Activated CD8-positive, alpha-beta memory T cell treated with anti-CD3 and anti-CD28 coated beads, Interleukin-2, amount 10 ng/mL, durations not matched to agents 7 days and 5 days (primary cell): ENCODE measurements around the gene RAI2. TPM values are rescaled to one million over a fixed set of nuclear protein-coding genes. Genes with fewer than 3 reads are reported as not detected.

Experiments
- ATAC-seq: fragments of 150-1000 bp; cut with Tn5 transposase; one replicate; pipeline ENCODE4 v1.10.0; 2021; ENCODE audit warnings: moderate library complexity
- CTCF ChIA-PET: fragments of 350-600 bp; sonication (Branson Sonifier 250); formaldehyde crosslinking; loops from one replicate; lab custom pipeline; 2021; ENCODE audit warnings: antibody characterized with exemption; lab: Charles Lee
- DNase-seq: peaks from one replicate; pipeline ENCODE4 v3.0.0-alpha.2; 2020
- H3K27ac Mint-ChIP-seq: one replicate; pipeline ENCODE4 v1.8.0; 2021; ENCODE audit warnings: mild to moderate bottlenecking, mixed read lengths
- H3K27me3 Mint-ChIP-seq: one replicate; pipeline ENCODE4 v1.8.0; 2021; ENCODE audit warnings: mixed read lengths
- H3K36me3 Mint-ChIP-seq: one replicate; pipeline ENCODE4 v1.8.0; 2021; ENCODE audit warnings: mild to moderate bottlenecking, mixed read lengths
- H3K4me1 Mint-ChIP-seq: one replicate; pipeline ENCODE4 v1.8.0; 2021; ENCODE audit warnings: mixed read lengths
- H3K4me3 Mint-ChIP-seq: one replicate; pipeline ENCODE4 v1.8.0; 2021; ENCODE audit warnings: mild to moderate bottlenecking, moderate library complexity, mixed read lengths
- H3K9me3 Mint-ChIP-seq: one replicate; pipeline ENCODE4 v1.8.0; 2022; ENCODE audit warnings: low read depth, mixed read lengths
- total RNA-seq, 2 experiments: library from RNA; stranded (reverse); gene quantifications; one replicate each; pipeline ENCODE4 v1.2.3, GENCODE V29; 2021

Gene RAI2
- total RNA-seq, 2 experiments from 2014 or later: 0.33 TPM; not detected in 1

GRCh38 chrX:17818726-17819125, 42.4 kb downstream of the RAI2 start:
- Mint-ChIP-seq H3K4me3 (no peak overlapping the region), H3K4me1 (no peaks in the 10 kb centered on the region), H3K27me3 (no peaks in the 10 kb centered on the region), H3K36me3 (no peaks in the 10 kb centered on the region), H3K27ac (no peak overlapping the region), H3K9me3 (no peaks in the 10 kb centered on the region)
- ATAC-seq (no peak), DNase-seq (no peak)
- CTCF ChIA-PET: no interaction called here

GRCh38 chrX:17817251-17817650, 43.8 kb downstream of the RAI2 start:
- Mint-ChIP-seq H3K4me1 (no peaks in the 10 kb centered on the region), H3K9me3 (no peaks in the 10 kb centered on the region), H3K27me3 (no peaks in the 10 kb centered on the region), H3K36me3 (no peaks in the 10 kb centered on the region), H3K4me3 (no peak overlapping the region), H3K27ac (no peak overlapping the region)
- DNase-seq (no peak), ATAC-seq (no peak)
- CTCF ChIA-PET: no interaction called here

- DNase-seq: no peak
- CTCF ChIA-PET: no interaction called here
These were observed 46.5 kb downstream of the RAI2 start for GRCh38 chrX:17814557-17814956.

GRCh38 chrX:17814059-17814458, 47.0 kb downstream of the RAI2 start:
- Mint-ChIP-seq H3K27ac (no peak overlapping the region), H3K4me3 (no peak overlapping the region), H3K27me3 (no peaks in the 10 kb centered on the region), H3K36me3 (no peaks in the 10 kb centered on the region), H3K9me3 (no peaks in the 10 kb centered on the region), H3K4me1 (no peaks in the 10 kb centered on the region)
- CTCF ChIA-PET: no interaction called here
- no peak for ATAC-seq
- no peak for DNase-seq

More at GRCh38 chrX:17814557-17814956, 46.5 kb downstream of the RAI2 start:
- ATAC-seq: no peak
- no peak overlapping the region for H3K4me3 Mint-ChIP-seq
- no peaks in the 10 kb centered on the region for H3K4me1 Mint-ChIP-seq
- no peak overlapping the region for H3K27ac Mint-ChIP-seq
- no peaks in the 10 kb centered on the region for H3K27me3 Mint-ChIP-seq
- no peaks in the 10 kb centered on the region for H3K9me3 Mint-ChIP-seq
- H3K36me3 Mint-ChIP-seq: no peaks in the 10 kb centered on the region

GRCh38 chrX:17813277-17813676, 47.8 kb downstream of the RAI2 start:
- CTCF ChIA-PET: interaction anchor here (1.4 kb wide), 1 partner anchor 564 kb away, joined by 3 read pairs; no protein-coding TSS in a partner anchor
- no peak for ATAC-seq
- no peaks in the 10 kb centered on the region for H3K27me3 Mint-ChIP-seq
- H3K4me3 Mint-ChIP-seq: no peak overlapping the region
- no peaks in the 10 kb centered on the region for H3K36me3 Mint-ChIP-seq
- H3K4me1 Mint-ChIP-seq: no peaks in the 10 kb centered on the region
- DNase-seq: no peak
- H3K9me3 Mint-ChIP-seq: no peaks in the 10 kb centered on the region
- H3K27ac Mint-ChIP-seq: no peak overlapping the region

- H3K4me1 Mint-ChIP-seq: no peaks in the 10 kb centered on the region
- H3K27me3 Mint-ChIP-seq: no peaks in the 10 kb centered on the region
- no peak overlapping the region for H3K4me3 Mint-ChIP-seq
- CTCF ChIA-PET: interaction anchor here (1.4 kb wide), 1 partner anchor 564 kb away, joined by 3 read pairs; no protein-coding TSS in a partner anchor
- ATAC-seq: no peak
- no peaks in the 10 kb centered on the region for H3K36me3 Mint-ChIP-seq
- no peaks in the 10 kb centered on the region for H3K9me3 Mint-ChIP-seq
- H3K27ac Mint-ChIP-seq: no peak overlapping the region
- DNase-seq: no peak
These were observed 48.3 kb downstream of the RAI2 start for GRCh38 chrX:17812763-17813162.

GRCh38 chrX:17809984-17810383, 51.1 kb downstream of the RAI2 start:
- Mint-ChIP-seq H3K27me3 (no peaks in the 10 kb centered on the region), H3K4me1 (no peaks in the 10 kb centered on the region), H3K36me3 (no peaks in the 10 kb centered on the region), H3K27ac (no peak overlapping the region), H3K9me3 (no peaks in the 10 kb centered on the region), H3K4me3 (no peak overlapping the region)
- DNase-seq: no peak
- ATAC-seq: no peak
- CTCF ChIA-PET: no interaction called here

GRCh38 chrX:17809273-17809672, 51.8 kb downstream of the RAI2 start:
- H3K27ac Mint-ChIP-seq: no peak overlapping the region
- no peak for DNase-seq
- H3K4me1 Mint-ChIP-seq: no peaks in the 10 kb centered on the region
- CTCF ChIA-PET: no interaction called here
- no peaks in the 10 kb centered on the region for H3K36me3 Mint-ChIP-seq
- ATAC-seq: no peak
- H3K4me3 Mint-ChIP-seq: no peak overlapping the region
- no peaks in the 10 kb centered on the region for H3K27me3 Mint-ChIP-seq
- H3K9me3 Mint-ChIP-seq: no peaks in the 10 kb centered on the region

GRCh38 chrX:17805120-17805519, 56.0 kb downstream of the RAI2 start:
- CTCF ChIA-PET: no interaction called here
- no peaks in the 10 kb centered on the region for H3K4me1 Mint-ChIP-seq

GRCh38 chrX:17803449-17803848, 57.6 kb downstream of the RAI2 start:
- CTCF ChIA-PET: no interaction called here
- no peak overlapping the region for H3K4me3 Mint-ChIP-seq
- H3K4me1 Mint-ChIP-seq: no peaks in the 10 kb centered on the region
- H3K36me3 Mint-ChIP-seq: no peaks in the 10 kb centered on the region
- DNase-seq (no peak), ATAC-seq (no peak)
- no peaks in the 10 kb centered on the region for H3K27me3 Mint-ChIP-seq
- H3K27ac Mint-ChIP-seq: no peak overlapping the region
- H3K9me3 Mint-ChIP-seq: no peaks in the 10 kb centered on the region

More at GRCh38 chrX:17805120-17805519, 56.0 kb downstream of the RAI2 start:
- ATAC-seq: no peak
- H3K9me3 Mint-ChIP-seq: no peaks in the 10 kb centered on the region
- no peak overlapping the region for H3K27ac Mint-ChIP-seq
- no peak for DNase-seq
- no peaks in the 10 kb centered on the region for H3K27me3 Mint-ChIP-seq
- no peaks in the 10 kb centered on the region for H3K36me3 Mint-ChIP-seq
- no peak overlapping the region for H3K4me3 Mint-ChIP-seq

- Mint-ChIP-seq H3K9me3 (no peaks in the 10 kb centered on the region), H3K36me3 (no peaks in the 10 kb centered on the region), H3K4me3 (no peak overlapping the region), H3K4me1 (no peaks in the 10 kb centered on the region), H3K27me3 (no peaks in the 10 kb centered on the region), H3K27ac (no peak overlapping the region)
- ATAC-seq (no peak), DNase-seq (no peak)
- CTCF ChIA-PET: no interaction called here
These were observed 58.3 kb downstream of the RAI2 start for GRCh38 chrX:17802756-17803155.

GRCh38 chrX:17801431-17801830, 59.7 kb downstream of the RAI2 start:
- CTCF ChIA-PET: no interaction called here

GRCh38 chrX:17798921-17799320, 62.2 kb downstream of the RAI2 start:
- H3K9me3 Mint-ChIP-seq: no peaks in the 10 kb centered on the region
- ATAC-seq: no peak
- DNase-seq: no peak
- CTCF ChIA-PET: interaction anchor here (0.6 kb wide), 1 partner anchor 61 kb away, joined by 3 read pairs; no protein-coding TSS in a partner anchor
- no peaks in the 10 kb centered on the region for H3K4me1 Mint-ChIP-seq
- no peak overlapping the region for H3K27ac Mint-ChIP-seq
- H3K27me3 Mint-ChIP-seq: no peaks in the 10 kb centered on the region
- no peaks in the 10 kb centered on the region for H3K36me3 Mint-ChIP-seq
- no peak overlapping the region for H3K4me3 Mint-ChIP-seq

More at GRCh38 chrX:17801431-17801830, 59.7 kb downstream of the RAI2 start:
- no peak for ATAC-seq
- Mint-ChIP-seq H3K4me3 (no peak overlapping the region), H3K9me3 (no peaks in the 10 kb centered on the region), H3K27ac (no peak overlapping the region), H3K4me1 (no peaks in the 10 kb centered on the region), H3K36me3 (no peaks in the 10 kb centered on the region), H3K27me3 (no peaks in the 10 kb centered on the region)
- DNase-seq: no peak

GRCh38 chrX:17792826-17793225, 68.3 kb downstream of the RAI2 start:
- H3K27me3 Mint-ChIP-seq: no peaks in the 10 kb centered on the region
- ATAC-seq: no peak

More at GRCh38 chrX:17792826-17793225, 68.3 kb downstream of the RAI2 start:
- Mint-ChIP-seq H3K27ac (no peak overlapping the region), H3K36me3 (no peaks in the 10 kb centered on the region), H3K4me3 (no peak overlapping the region), H3K9me3 (no peaks in the 10 kb centered on the region), H3K4me1 (no peaks in the 10 kb centered on the region)
- CTCF ChIA-PET: no interaction called here
- DNase-seq: no peak
